Cardiac muscle cell (in vitro differentiated cells and primary cell): Measurements from ENCODE around the gene C17orf67. TPM values are rescaled to one million over a fixed set of nuclear protein-coding genes. Genes with fewer than 3 reads are reported as not detected.

Experiments used
- DNase-seq, 2 donors: peaks; one replicate each; pipeline versions ENCODE4 v3.0.0 to v3.0.0-alpha.2; 2010 to 2017; ENCODE audit warnings: low read depth in 1 of 2, low spot score in 1 of 2
- H3K27ac ChIP-seq: fragments of 200-600 bp; sonication (generic); 2 replicates; pipeline ENCODE4 v1.5.1; 2016
- H3K27me3 ChIP-seq: fragments of 200-600 bp; sonication (generic); 2 replicates; pipeline ENCODE4 v1.6.0; 2016; ENCODE audit warnings: control low read depth
- H3K36me3 ChIP-seq: fragments of 200-600 bp; sonication (generic); 2 replicates; pipeline ENCODE4 v1.5.1; 2016; ENCODE audit warnings: control low read depth
- H3K4me1 ChIP-seq: fragments of 200-600 bp; sonication (generic); 2 replicates; pipeline ENCODE4 v1.8.1; 2017; ENCODE audit warnings: low read depth, mild to moderate bottlenecking, mixed run types
- H3K4me3 ChIP-seq: fragments of 200-600 bp; sonication (generic); 2 replicates; pipeline ENCODE4 v1.5.1; 2016; ENCODE audit warnings: mild to moderate bottlenecking
- H3K9me3 ChIP-seq: fragments of 200-600 bp; sonication (generic); 2 replicates; pipeline ENCODE4 v1.5.1; 2017; ENCODE audit warnings: low read depth, mild to moderate bottlenecking, control low read depth
- CTCF ChIP-seq: IDR thresholded peaks from 2 replicates; pipeline ENCODE4 v1.5.1; 2012; ENCODE audit warnings: low read depth, mild to moderate bottlenecking, low read length
- polyA plus RNA-seq: library from polyadenylated mRNA; unstranded; fragments of >200 nt; fragmentation: Nextera tagmentation; extraction: Ambion mirVana; gene quantifications from 2 replicates; pipeline ENCODE4 v1.2.1, GENCODE V29; 2016
- total RNA-seq: library from RNA; depleted of rRNA; stranded (reverse); fragments of >200 nt; gene quantifications from 2 replicates; pipeline ENCODE4 v1.2.3, GENCODE V29; 2016

The C17orf67 gene
- total and polyA plus RNA-seq, 2 experiments from 2014 or later: 0.74 to 2.6 TPM

GRCh38 chr17:56834380-56835263 lies 902 bp upstream of the C17orf67 start:
- H3K27me3 ChIP-seq: peaks cover 17% of the 10 kb centered on the region
- H3K27ac ChIP-seq: peak overlapping the region; percentile 70
- H3K4me1 ChIP-seq: peaks cover 5% of the 10 kb centered on the region
- peak overlapping the region; percentile 70 for H3K4me3 ChIP-seq
- no peaks in the 10 kb centered on the region for H3K9me3 ChIP-seq
- TF ChIP-seq CTCF: no peak
- peak; percentile 17 to 60 for DNase-seq
- no peaks in the 10 kb centered on the region for H3K36me3 ChIP-seq

DNA sequence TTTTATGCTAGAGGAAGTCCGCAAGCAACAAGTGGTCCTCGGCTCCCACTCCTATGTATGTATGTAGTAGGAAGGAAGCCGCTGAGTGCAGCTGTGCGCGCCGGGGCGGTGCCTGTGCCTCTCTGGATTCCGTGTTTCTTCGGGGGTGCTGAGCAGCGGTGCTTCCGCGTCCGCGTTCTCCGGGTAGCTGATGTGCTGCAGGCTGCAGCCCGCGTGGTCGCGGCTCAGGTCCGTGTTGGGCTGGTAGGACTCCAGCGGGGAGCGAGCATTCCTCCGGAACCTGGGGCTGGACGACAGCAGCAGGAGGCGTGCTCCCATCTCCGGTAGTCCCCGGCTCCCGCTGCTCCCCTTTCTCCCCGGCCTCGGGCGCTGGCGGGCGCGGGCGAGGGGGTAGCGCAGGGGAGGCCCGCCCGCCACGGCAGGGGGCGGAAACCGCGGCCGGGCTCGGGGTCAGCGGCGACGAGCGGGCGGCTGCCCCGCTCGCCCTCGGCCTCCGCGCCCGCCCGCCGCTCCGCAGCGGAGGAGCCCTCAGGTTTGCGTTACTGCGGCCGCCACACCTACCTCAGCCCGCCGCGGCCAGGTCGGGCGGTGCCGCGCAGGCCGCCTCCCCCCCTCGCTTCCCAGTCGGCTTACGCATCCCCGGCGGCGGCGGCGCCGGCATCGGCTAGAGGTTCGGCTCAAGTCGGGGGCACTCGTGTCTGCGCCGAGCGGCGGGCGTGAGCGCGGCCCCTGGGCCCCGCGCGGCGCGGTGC lies 487 bp downstream of the C17orf67 start:
- H3K36me3 ChIP-seq: no peaks in the 10 kb centered on the region
- TF ChIP-seq CTCF: no peak
- H3K4me1 ChIP-seq: peaks cover 5% of the 10 kb centered on the region
- DNase-seq: peak; percentile 61 to 82
- H3K9me3 ChIP-seq: no peaks in the 10 kb centered on the region
- H3K27me3 ChIP-seq: peaks cover 17% of the 10 kb centered on the region
- H3K4me3 ChIP-seq: peak overlapping the region; percentile 70
- no peak overlapping the region for H3K27ac ChIP-seq

DNA sequence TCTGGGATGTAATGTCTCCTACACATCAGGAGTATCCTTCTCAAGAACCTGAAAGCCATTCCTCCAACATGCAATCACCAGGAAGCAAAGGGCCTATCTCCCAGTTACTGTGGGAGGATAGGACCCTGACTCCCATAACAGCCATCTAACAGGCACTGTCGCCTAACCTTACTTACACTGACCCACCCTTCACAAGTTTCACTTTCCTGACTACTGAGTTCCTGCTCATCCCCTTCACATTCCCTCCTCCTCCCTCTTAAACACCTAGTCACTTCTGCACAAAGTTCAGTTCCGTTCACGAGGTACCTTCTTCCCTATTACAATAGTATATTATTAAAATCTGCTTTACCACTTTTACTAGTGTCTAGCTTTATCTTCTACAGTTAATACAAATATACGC lies 1.3 kb downstream of the C17orf67 start:
- Histone ChIP-seq H3K27me3 (peaks cover 17% of the 10 kb centered on the region), H3K27ac (no peak overlapping the region), H3K4me1 (peaks cover 5% of the 10 kb centered on the region), H3K9me3 (no peaks in the 10 kb centered on the region), H3K4me3 (peak overlapping the region; percentile 70), H3K36me3 (no peaks in the 10 kb centered on the region)
- TF ChIP-seq CTCF: no peak
- no peak for DNase-seq

DNA sequence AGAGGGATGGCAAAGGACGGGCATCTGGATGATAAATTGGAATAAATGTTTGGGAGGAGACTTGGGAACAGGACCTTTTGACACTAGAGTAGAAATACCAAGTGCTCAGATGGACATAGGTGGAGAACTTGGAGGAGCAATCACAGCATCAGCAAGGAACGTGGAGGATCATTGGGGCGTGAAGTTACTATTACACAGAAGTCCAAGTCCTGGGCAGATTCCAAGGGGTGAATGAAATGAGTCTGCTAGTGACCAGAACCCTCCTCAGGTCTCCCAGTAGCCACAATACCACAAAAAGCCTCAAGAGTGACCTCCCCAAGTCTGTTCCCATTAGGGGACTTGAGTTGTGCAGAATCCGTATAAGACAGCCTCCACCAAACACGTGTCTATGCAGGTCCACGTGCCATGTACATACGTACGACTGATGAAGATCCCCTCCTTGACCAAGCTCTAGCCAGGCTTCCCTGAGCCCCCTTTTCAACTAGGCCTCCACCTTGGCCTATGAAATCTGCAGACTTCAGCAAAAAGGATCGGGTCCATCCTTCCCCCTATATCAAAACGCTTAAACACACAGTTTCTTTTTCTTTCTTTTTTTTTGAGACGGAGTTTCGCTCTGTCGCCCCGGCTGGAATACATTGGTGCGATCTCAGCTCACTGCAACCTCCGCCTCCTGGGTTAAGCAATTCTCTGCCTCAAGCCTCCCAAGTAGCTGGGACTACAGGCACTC lies 2.2 kb downstream of the C17orf67 start:
- TF ChIP-seq CTCF: no peak
- Histone ChIP-seq H3K4me1 (peaks cover 5% of the 10 kb centered on the region), H3K4me3 (no peak overlapping the region), H3K27me3 (peaks cover 17% of the 10 kb centered on the region), H3K36me3 (no peaks in the 10 kb centered on the region), H3K27ac (no peak overlapping the region), H3K9me3 (no peaks in the 10 kb centered on the region)
- DNase-seq: no peak

DNA sequence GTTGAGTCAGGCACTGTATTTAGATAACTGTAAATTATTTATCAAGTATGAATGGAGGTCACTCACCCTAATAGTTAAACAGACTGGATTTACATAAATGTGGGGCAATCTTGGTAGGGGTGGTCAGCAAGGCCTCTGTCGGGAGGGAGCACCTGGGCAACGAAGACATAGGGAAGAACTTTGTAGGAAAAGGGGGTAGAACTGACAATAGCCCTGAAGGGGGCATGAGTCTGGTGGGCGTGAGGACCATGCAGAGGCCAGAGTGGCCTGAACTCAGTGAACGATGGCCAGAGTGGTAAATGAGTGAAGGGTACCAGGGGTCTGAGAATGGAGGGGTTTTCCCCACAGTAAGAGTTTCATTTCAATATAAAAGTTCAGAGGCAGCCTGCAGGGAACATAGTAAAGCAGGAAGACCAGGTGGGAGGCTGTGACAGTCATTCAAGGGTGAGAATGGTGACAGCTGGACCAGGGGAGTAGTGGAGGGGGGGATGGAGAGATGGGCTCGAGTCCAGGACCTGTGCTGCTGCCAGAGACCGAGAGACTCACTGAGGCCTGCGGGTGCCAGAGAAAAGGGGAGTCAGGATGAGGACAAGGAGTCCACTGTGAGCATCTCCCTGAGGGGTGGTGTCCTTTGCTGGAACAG lies 2.9 kb downstream of the C17orf67 start:
- TF ChIP-seq CTCF: no peak
- Histone ChIP-seq H3K36me3 (no peaks in the 10 kb centered on the region), H3K4me3 (no peak overlapping the region), H3K27ac (no peak overlapping the region), H3K4me1 (peaks cover 5% of the 10 kb centered on the region), H3K27me3 (peaks cover 11% of the 10 kb centered on the region), H3K9me3 (no peaks in the 10 kb centered on the region)
- no peak for DNase-seq
